ENCODE results near the gene UBAP1L.

DNA sequence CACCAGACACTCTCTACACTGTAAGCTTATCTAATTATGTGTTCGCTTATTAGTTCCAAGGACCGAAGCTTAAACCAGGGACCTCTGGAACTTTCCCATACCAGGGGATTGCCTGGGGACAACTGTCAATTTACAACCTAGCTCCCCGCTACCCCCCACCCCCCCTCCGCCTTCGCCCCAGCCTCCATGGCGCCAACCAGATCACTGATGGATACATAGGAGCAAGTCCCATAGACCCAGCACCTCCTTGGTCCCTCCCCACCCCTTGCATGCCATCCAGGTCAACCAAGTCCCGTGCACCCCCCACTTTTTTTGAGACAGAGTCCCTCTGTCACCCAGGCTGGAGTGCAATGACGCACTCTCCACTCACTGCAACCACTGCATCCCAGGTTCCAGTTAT, 19.5 kb upstream of the UBAP1L start:
- TF ChIP-seq, protein P1, sequence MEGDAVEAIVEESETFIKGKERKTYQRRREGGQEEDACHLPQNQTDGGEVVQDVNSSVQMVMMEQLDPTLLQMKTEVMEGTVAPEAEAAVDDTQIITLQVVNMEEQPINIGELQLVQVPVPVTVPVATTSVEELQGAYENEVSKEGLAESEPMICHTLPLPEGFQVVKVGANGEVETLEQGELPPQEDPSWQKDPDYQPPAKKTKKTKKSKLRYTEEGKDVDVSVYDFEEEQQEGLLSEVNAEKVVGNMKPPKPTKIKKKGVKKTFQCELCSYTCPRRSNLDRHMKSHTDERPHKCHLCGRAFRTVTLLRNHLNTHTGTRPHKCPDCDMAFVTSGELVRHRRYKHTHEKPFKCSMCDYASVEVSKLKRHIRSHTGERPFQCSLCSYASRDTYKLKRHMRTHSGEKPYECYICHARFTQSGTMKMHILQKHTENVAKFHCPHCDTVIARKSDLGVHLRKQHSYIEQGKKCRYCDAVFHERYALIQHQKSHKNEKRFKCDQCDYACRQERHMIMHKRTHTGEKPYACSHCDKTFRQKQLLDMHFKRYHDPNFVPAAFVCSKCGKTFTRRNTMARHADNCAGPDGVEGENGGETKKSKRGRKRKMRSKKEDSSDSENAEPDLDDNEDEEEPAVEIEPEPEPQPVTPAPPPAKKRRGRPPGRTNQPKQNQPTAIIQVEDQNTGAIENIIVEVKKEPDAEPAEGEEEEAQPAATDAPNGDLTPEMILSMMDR (IDR thresholded peaks at IDR 0.05) = no peak
- TF ChIP-seq POLR2A (IDR thresholded peaks at IDR 0.05) = no peak
